ENCODE results near the gene MACROD2.

DNA sequence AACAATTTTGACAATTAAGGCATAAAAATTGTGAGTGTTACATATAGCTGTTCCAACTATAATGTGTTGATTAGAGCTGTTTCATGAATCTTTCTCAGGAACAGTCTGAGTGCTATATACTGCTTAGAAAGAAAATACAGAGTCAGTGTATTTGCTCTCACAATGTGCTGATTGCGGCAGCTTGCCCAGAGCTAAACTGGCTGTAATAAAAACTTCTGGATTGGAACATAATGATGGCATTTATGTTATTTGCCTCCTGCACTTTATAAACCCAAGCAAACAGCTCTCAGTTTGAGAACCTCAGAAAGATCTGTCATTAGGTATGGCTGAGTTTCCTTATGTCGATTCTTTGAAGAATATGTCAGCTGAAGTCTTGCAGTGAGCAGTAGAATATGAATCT is 312.6 kb downstream of the MACROD2 start:
- TF ChIP-seq EZH2 (IDR thresholded peaks at IDR 0.05; ENCODE audit: low read depth, unreplicated experiment) = no peak
- no peak for TF ChIP-seq CTCF (conservative IDR thresholded peaks at IDR 0.05; ENCODE audit: low read depth in 2 of 2)
- no peak for TF ChIP-seq EZH2phosphoT487 (IDR thresholded peaks at IDR 0.05; ENCODE audit: unreplicated experiment)
- no peak for TF ChIP-seq REST (IDR thresholded peaks at IDR 0.05; ENCODE audit: unreplicated experiment)
- TF ChIP-seq POLR2AphosphoS5 (IDR thresholded peaks at IDR 0.05; ENCODE audit: low read depth) = no peak
- no peak for TF ChIP-seq JUNB (IDR thresholded peaks at IDR 0.05; ENCODE audit: unreplicated experiment)
- TF ChIP-seq CREB1 (CRISPR knock-in tag; IDR thresholded peaks at IDR 0.05; ENCODE audit: low read depth) = no peak
- TF ChIP-seq NANOG (IDR thresholded peaks at IDR 0.05; ENCODE audit: borderline replicate concordance) = no peak
- TF ChIP-seq ETS1 (IDR thresholded peaks at IDR 0.05) = no peak

Measured in GM23338 (cell line).